ENCODE data around the gene NDUFV3.
"Not testable (repeated sequence)": the region's sequence is repeated elsewhere in the genome, so short reads cannot be mapped to it uniquely, and the experiment has no call there.

NDUFV3 gene

GRCh38 chr21:42933137-42933970, 40.2 kb downstream of the NDUFV3 start:
- H3K4me3 ChIP-seq (ENCODE audit: low read length in 2 of 2); H3K9me3 ChIP-seq (ENCODE audit: control insufficient read depth in 2 of 2, low read length in 2 of 2); H3K4me1 ChIP-seq (ENCODE audit: control insufficient read depth in 2 of 2, insufficient read depth in 2 of 2, low read length in 2 of 2); H3K9ac ChIP-seq (ENCODE audit: low read depth in 1 of 2, low read length in 2 of 2); H3K27me3 ChIP-seq (ENCODE audit: control insufficient read depth in 2 of 2, insufficient read depth in 2 of 2, low read length in 2 of 2); H3K36me3 ChIP-seq (ENCODE audit: control insufficient read depth in 2 of 2, insufficient read depth in 2 of 2, low read length in 2 of 2); H3K27ac ChIP-seq (ENCODE audit: low read depth in 2 of 2, low read length in 2 of 2): not testable (repeated sequence)

DNA sequence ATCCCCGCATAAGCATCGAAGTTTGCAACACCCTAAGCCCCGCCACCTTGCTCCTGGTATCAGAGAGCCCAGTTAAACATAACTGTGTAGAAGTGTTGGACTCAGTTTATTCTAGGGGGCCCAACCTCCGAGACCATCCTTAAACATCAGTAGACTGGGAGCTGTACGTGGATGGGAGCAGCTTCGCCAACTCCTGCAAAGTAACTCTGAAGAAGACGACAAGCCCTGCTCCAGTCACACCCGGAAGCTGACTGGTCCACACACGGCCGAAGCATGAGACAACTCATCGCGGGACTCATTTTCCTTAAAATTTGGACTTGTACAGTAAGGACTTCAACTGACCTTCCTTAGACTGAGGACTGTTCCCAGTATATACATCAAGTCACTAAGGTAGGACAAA, 40.9 kb downstream of the NDUFV3 start:
- not testable (repeated sequence) for H3K4me1 ChIP-seq (ENCODE audit: control insufficient read depth in 2 of 2, insufficient read depth in 2 of 2, low read length in 2 of 2); H3K9me3 ChIP-seq (ENCODE audit: control insufficient read depth in 2 of 2, low read length in 2 of 2); H3K9ac ChIP-seq (ENCODE audit: low read depth in 1 of 2, low read length in 2 of 2); H3K36me3 ChIP-seq (ENCODE audit: control insufficient read depth in 2 of 2, insufficient read depth in 2 of 2, low read length in 2 of 2); H3K27me3 ChIP-seq (ENCODE audit: control insufficient read depth in 2 of 2, insufficient read depth in 2 of 2, low read length in 2 of 2); H3K27ac ChIP-seq (ENCODE audit: low read depth in 2 of 2, low read length in 2 of 2); H3K4me3 ChIP-seq (ENCODE audit: low read length in 2 of 2)

GRCh38 chr21:42936360-42936759, 43.3 kb downstream of the NDUFV3 start:
- not testable (repeated sequence) for H3K4me3 ChIP-seq (ENCODE audit: low read length in 2 of 2); H3K27ac ChIP-seq (ENCODE audit: low read depth in 2 of 2, low read length in 2 of 2); H3K4me1 ChIP-seq (ENCODE audit: control insufficient read depth in 2 of 2, insufficient read depth in 2 of 2, low read length in 2 of 2); H3K36me3 ChIP-seq (ENCODE audit: control insufficient read depth in 2 of 2, insufficient read depth in 2 of 2, low read length in 2 of 2); H3K9ac ChIP-seq (ENCODE audit: low read depth in 1 of 2, low read length in 2 of 2); H3K27me3 ChIP-seq (ENCODE audit: control insufficient read depth in 2 of 2, insufficient read depth in 2 of 2, low read length in 2 of 2); H3K9me3 ChIP-seq (ENCODE audit: control insufficient read depth in 2 of 2, low read length in 2 of 2)

GRCh38 chr21:42937034-42937940, 44.2 kb downstream of the NDUFV3 start:
- not testable (repeated sequence) for H3K36me3 ChIP-seq (ENCODE audit: control insufficient read depth in 2 of 2, insufficient read depth in 2 of 2, low read length in 2 of 2); H3K9me3 ChIP-seq (ENCODE audit: control insufficient read depth in 2 of 2, low read length in 2 of 2); H3K9ac ChIP-seq (ENCODE audit: low read depth in 1 of 2, low read length in 2 of 2); H3K27me3 ChIP-seq (ENCODE audit: control insufficient read depth in 2 of 2, insufficient read depth in 2 of 2, low read length in 2 of 2); H3K4me3 ChIP-seq (ENCODE audit: low read length in 2 of 2); H3K4me1 ChIP-seq (ENCODE audit: control insufficient read depth in 2 of 2, insufficient read depth in 2 of 2, low read length in 2 of 2); H3K27ac ChIP-seq (ENCODE audit: low read depth in 2 of 2, low read length in 2 of 2)

DNA sequence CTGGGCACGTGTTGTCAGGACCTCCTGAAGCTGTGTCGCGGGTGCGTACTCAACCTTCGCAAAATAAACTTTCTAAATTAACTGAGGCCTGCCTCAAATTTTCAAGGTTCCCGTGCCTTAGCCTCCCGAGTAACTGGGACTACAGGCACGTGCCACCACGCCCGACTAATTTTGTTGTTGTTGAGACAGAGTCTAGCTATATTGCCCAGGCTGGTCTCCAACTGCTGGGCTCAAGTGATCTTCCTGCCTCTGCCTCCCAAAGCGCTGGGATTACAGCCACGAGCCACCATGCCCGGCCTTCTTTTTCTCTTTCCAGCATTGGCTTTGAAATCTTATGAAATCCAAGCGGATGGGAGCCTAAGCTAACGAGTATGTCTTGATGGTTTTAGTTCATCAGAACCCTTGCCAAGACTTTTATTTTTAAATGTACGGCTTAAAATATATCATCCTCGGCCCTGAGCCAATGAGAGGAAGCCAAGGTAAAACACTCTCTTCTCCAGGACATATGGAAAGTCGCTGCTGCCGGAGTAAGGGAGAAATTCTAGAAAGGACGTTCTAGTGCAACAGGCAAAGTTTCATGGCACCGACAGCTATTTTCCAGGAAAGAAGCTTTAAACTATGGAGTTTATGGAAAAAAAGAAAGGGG, 45.0 kb downstream of the NDUFV3 start:
- H3K27me3 ChIP-seq (ENCODE audit: control insufficient read depth in 2 of 2, insufficient read depth in 2 of 2, low read length in 2 of 2), result no peaks in the 10 kb centered on the region
- H3K27ac ChIP-seq (ENCODE audit: low read depth in 2 of 2, low read length in 2 of 2), result no peak overlapping the region
- peaks cover 0 to 3% of the 10 kb centered on the region in 2 donors for H3K4me1 ChIP-seq (ENCODE audit: control insufficient read depth in 2 of 2, insufficient read depth in 2 of 2, low read length in 2 of 2)
- H3K4me3 ChIP-seq (ENCODE audit: low read length in 2 of 2), result no peak overlapping the region
- no peaks in the 10 kb centered on the region for H3K9me3 ChIP-seq (ENCODE audit: control insufficient read depth in 2 of 2, low read length in 2 of 2)
- H3K9ac ChIP-seq (ENCODE audit: low read depth in 1 of 2, low read length in 2 of 2), result no peak overlapping the region
- H3K36me3 ChIP-seq (ENCODE audit: control insufficient read depth in 2 of 2, insufficient read depth in 2 of 2, low read length in 2 of 2), result no peaks in the 10 kb centered on the region

- H3K4me1 ChIP-seq (ENCODE audit: control insufficient read depth in 2 of 2, insufficient read depth in 2 of 2, low read length in 2 of 2); H3K27me3 ChIP-seq (ENCODE audit: control insufficient read depth in 2 of 2, insufficient read depth in 2 of 2, low read length in 2 of 2); H3K36me3 ChIP-seq (ENCODE audit: control insufficient read depth in 2 of 2, insufficient read depth in 2 of 2, low read length in 2 of 2); H3K27ac ChIP-seq (ENCODE audit: low read depth in 2 of 2, low read length in 2 of 2); H3K9me3 ChIP-seq (ENCODE audit: control insufficient read depth in 2 of 2, low read length in 2 of 2); H3K9ac ChIP-seq (ENCODE audit: low read depth in 1 of 2, low read length in 2 of 2); H3K4me3 ChIP-seq (ENCODE audit: low read length in 2 of 2): not testable (repeated sequence)
Measured at GRCh38 chr21:42938606-42938995, 45.5 kb downstream of the NDUFV3 start.

- no peaks in the 10 kb centered on the region for H3K27me3 ChIP-seq (ENCODE audit: control insufficient read depth in 2 of 2, insufficient read depth in 2 of 2, low read length in 2 of 2)
- no peaks in the 10 kb centered on the region for H3K36me3 ChIP-seq (ENCODE audit: control insufficient read depth in 2 of 2, insufficient read depth in 2 of 2, low read length in 2 of 2)
- H3K9ac ChIP-seq (ENCODE audit: low read depth in 1 of 2, low read length in 2 of 2), result no peak overlapping the region
- H3K9me3 ChIP-seq (ENCODE audit: control insufficient read depth in 2 of 2, low read length in 2 of 2), result no peaks in the 10 kb centered on the region
- peak overlapping the region in 1 of 2 donors; percentile 38 for H3K27ac ChIP-seq (ENCODE audit: low read depth in 2 of 2, low read length in 2 of 2)
- peaks cover 0 to 3% of the 10 kb centered on the region in 2 donors for H3K4me1 ChIP-seq (ENCODE audit: control insufficient read depth in 2 of 2, insufficient read depth in 2 of 2, low read length in 2 of 2)
- H3K4me3 ChIP-seq (ENCODE audit: low read length in 2 of 2), result peak overlapping the region in 1 of 2 donors; percentile 16
Measured at GRCh38 chr21:42939582-42940413, 46.7 kb downstream of the NDUFV3 start.

DNA sequence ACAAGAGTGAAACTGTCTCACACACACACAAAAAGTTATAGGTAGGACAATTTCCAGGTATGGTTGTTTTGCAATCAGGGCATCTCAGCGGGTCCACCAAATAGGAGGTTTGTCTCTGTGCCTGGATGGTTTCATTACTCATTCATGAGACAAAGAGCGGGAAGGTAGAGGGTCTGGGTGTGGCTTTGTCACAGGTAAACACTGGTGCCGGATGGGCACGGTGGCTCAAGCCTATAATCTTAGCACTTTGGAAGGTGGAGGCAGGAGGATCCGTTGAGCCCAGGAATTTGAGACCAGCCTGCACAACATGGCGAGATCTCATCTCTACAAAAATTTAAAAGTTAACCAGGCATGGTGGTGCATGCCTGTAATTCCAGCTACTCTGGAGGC, 48.6 kb downstream of the NDUFV3 start:
- no peaks in the 10 kb centered on the region for H3K36me3 ChIP-seq (ENCODE audit: control insufficient read depth in 2 of 2, insufficient read depth in 2 of 2, low read length in 2 of 2)
- no peak overlapping the region for H3K4me3 ChIP-seq (ENCODE audit: low read length in 2 of 2)
- H3K27me3 ChIP-seq (ENCODE audit: control insufficient read depth in 2 of 2, insufficient read depth in 2 of 2, low read length in 2 of 2), result no peaks in the 10 kb centered on the region
- H3K27ac ChIP-seq (ENCODE audit: low read depth in 2 of 2, low read length in 2 of 2), result no peak overlapping the region
- peaks cover 0 to 3% of the 10 kb centered on the region in 2 donors for H3K4me1 ChIP-seq (ENCODE audit: control insufficient read depth in 2 of 2, insufficient read depth in 2 of 2, low read length in 2 of 2)
- H3K9me3 ChIP-seq (ENCODE audit: control insufficient read depth in 2 of 2, low read length in 2 of 2), result no peaks in the 10 kb centered on the region
- H3K9ac ChIP-seq (ENCODE audit: low read depth in 1 of 2, low read length in 2 of 2), result no peak overlapping the region

- Histone ChIP-seq H3K9me3 (ENCODE audit: control insufficient read depth in 2 of 2, low read length in 2 of 2) (no peaks in the 10 kb centered on the region), H3K36me3 (ENCODE audit: control insufficient read depth in 2 of 2, insufficient read depth in 2 of 2, low read length in 2 of 2) (no peaks in the 10 kb centered on the region), H3K27ac (ENCODE audit: low read depth in 2 of 2, low read length in 2 of 2) (no peak overlapping the region), H3K27me3 (ENCODE audit: control insufficient read depth in 2 of 2, insufficient read depth in 2 of 2, low read length in 2 of 2) (no peaks in the 10 kb centered on the region), H3K9ac (ENCODE audit: low read depth in 1 of 2, low read length in 2 of 2) (no peak overlapping the region), H3K4me1 (ENCODE audit: control insufficient read depth in 2 of 2, insufficient read depth in 2 of 2, low read length in 2 of 2) (peaks cover 0 to 3% of the 10 kb centered on the region in 2 donors), H3K4me3 (ENCODE audit: low read length in 2 of 2) (no peak overlapping the region)
Measured at GRCh38 chr21:42942244-42942643, 49.1 kb downstream of the NDUFV3 start.

Measured in mucosa of rectum (tissue), 2 donors.